ENCODE measurements around the gene HS3ST3A1. TPM values are rescaled to one million over a fixed set of nuclear protein-coding genes. Genes with fewer than 3 reads are reported as not detected.
A peak's percentile ranks its signal among the peaks of the same experiment; 100 is the strongest.

HS3ST3A1 gene
- total RNA-seq, 2 donors from 2014 or later = not detected

DNA sequence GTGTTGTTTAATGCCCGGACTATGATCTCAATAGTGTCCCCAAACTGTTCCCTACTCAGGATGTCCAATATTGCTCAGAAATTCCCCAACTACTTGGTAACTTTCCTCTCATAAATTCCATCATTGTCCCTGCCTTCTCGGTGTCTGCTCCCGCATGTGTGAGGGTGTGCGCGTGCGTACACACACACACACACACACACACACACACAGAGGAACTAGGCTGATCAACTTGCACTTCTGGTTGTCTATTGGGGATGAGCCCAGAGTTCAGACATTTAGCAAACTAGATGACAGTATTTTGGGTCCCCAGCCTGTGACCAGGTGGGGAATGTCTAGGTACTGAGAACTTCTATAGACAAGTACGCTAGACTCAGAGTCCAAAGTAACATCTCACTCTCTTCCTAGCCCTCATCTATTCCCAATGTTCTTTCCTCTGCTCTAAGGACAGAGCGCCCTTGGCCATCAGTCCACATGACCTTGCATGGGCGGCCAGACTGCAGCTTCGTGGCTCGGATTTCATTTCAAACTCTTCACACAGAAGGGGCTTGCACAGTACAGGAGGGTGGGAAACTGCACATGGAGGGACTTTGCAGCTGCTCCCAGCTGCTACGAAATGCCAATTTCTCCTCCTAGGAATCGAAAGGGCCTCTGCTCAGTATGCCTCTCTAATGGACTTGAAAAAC lies 5.3 kb downstream of the HS3ST3A1 start:
- H3K36me3 ChIP-seq (replicated peaks in 1 of 2; ENCODE audit: insufficient read depth in 1 of 2, low read depth in 2 of 2) = no peaks in the 10 kb centered on the region
- no peak overlapping the region for H3K4me3 ChIP-seq
- no peak for DNase-seq
- peaks cover 11% of the 10 kb centered on the region for H3K4me1 ChIP-seq
- H3K9me3 ChIP-seq = no peaks in the 10 kb centered on the region
- intact Hi-C loops (cut with DNase I) = no loop called here
- WGBS, 2 donors = 52 to 55% methylated on average over 13 of the region's 13 CpGs
- TF ChIP-seq, protein P1, sequence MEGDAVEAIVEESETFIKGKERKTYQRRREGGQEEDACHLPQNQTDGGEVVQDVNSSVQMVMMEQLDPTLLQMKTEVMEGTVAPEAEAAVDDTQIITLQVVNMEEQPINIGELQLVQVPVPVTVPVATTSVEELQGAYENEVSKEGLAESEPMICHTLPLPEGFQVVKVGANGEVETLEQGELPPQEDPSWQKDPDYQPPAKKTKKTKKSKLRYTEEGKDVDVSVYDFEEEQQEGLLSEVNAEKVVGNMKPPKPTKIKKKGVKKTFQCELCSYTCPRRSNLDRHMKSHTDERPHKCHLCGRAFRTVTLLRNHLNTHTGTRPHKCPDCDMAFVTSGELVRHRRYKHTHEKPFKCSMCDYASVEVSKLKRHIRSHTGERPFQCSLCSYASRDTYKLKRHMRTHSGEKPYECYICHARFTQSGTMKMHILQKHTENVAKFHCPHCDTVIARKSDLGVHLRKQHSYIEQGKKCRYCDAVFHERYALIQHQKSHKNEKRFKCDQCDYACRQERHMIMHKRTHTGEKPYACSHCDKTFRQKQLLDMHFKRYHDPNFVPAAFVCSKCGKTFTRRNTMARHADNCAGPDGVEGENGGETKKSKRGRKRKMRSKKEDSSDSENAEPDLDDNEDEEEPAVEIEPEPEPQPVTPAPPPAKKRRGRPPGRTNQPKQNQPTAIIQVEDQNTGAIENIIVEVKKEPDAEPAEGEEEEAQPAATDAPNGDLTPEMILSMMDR (IDR thresholded peaks at IDR 0.05) = no peak
- no peak for TF ChIP-seq POLR2A (IDR thresholded peaks at IDR 0.05)
- no peak overlapping the region for H3K27ac ChIP-seq
- ATAC-seq = no peak
- H3K27me3 ChIP-seq = peaks cover 0 to 24% of the 10 kb centered on the region in 2 donors

- WGBS, 2 donors = 64 to 67% methylated on average over 6 of the region's 6 CpGs
- intact Hi-C loops (cut with DNase I) = no loop called here
Observed at GRCh38 chr17:13595599-13595899, 6.2 kb downstream of the HS3ST3A1 start.

GRCh38 chr17:13594762-13595598 lies 6.7 kb downstream of the HS3ST3A1 start:
- Histone ChIP-seq H3K27me3 (peaks cover 0 to 12% of the 10 kb centered on the region in 2 donors), H3K9me3 (no peaks in the 10 kb centered on the region), H3K4me3 (no peak overlapping the region), H3K27ac (no peak overlapping the region), H3K4me1 (no peaks in the 10 kb centered on the region), H3K36me3 (replicated peaks in 1 of 2; ENCODE audit: insufficient read depth in 1 of 2, low read depth in 2 of 2) (no peaks in the 10 kb centered on the region)
- peak; percentile 75 to 87 (median 78) for DNase-seq
- peak; percentile 62 for ATAC-seq
- 13 to 17% methylated on average over 10 of the region's 10 CpGs for WGBS, 2 donors
- TF ChIP-seq POLR2A (IDR thresholded peaks at IDR 0.05) = no peak
- TF ChIP-seq, protein P1 (IDR thresholded peaks at IDR 0.05) = peak; percentile 72 to 88 (median 75)
- intact Hi-C loops (cut with DNase I) = no loop called here

More at GRCh38 chr17:13595599-13595899, 6.2 kb downstream of the HS3ST3A1 start:
- TF ChIP-seq POLR2A (IDR thresholded peaks at IDR 0.05) = no peak
- TF ChIP-seq, protein P1 (IDR thresholded peaks at IDR 0.05) = no peak
- no peaks in the 10 kb centered on the region for H3K36me3 ChIP-seq (replicated peaks in 1 of 2; ENCODE audit: insufficient read depth in 1 of 2, low read depth in 2 of 2)
- H3K27me3 ChIP-seq = peaks cover 0 to 18% of the 10 kb centered on the region in 2 donors
- no peaks in the 10 kb centered on the region for H3K9me3 ChIP-seq
- peaks cover 3% of the 10 kb centered on the region for H3K4me1 ChIP-seq
- H3K27ac ChIP-seq = no peak overlapping the region
- no peak overlapping the region for H3K4me3 ChIP-seq
- ATAC-seq (no peak), DNase-seq (no peak)

DNA sequence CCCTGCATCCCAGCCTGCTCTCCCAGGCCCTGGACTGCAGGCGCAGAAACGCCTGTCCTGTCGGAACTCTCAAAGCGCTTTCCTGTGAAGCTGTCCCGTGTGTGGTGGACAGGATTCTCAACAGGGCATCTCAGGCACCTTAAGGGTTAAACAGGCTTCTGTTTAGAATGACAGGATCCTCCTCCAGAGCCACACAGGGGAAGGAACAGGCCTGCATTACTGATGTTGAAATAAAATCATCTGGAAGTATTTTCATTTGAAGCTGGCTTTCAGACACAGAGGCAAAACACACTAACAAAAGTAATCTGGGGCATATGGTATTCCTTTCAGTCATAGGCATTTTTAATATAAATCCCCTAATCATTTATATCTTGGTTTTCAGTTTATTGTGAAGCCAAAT lies 7.4 kb downstream of the HS3ST3A1 start:
- 86 to 93% methylated on average over 5 of the region's 5 CpGs for WGBS, 2 donors
- TF ChIP-seq, protein P1 (IDR thresholded peaks at IDR 0.05) = no peak
- H3K4me1 ChIP-seq = no peaks in the 10 kb centered on the region
- H3K27me3 ChIP-seq = peaks cover 0 to 7% of the 10 kb centered on the region in 2 donors
- H3K4me3 ChIP-seq = no peak overlapping the region
- no peak overlapping the region for H3K27ac ChIP-seq
- H3K9me3 ChIP-seq = no peaks in the 10 kb centered on the region
- ATAC-seq (no peak), DNase-seq (no peak)
- H3K36me3 ChIP-seq (replicated peaks in 1 of 2; ENCODE audit: insufficient read depth in 1 of 2, low read depth in 2 of 2) = no peaks in the 10 kb centered on the region
- intact Hi-C loops (cut with DNase I) = no loop called here

Data from body of pancreas (tissue), 4 donors.